ENCODE data around the gene SLIT3. TPM values are rescaled to one million over a fixed set of nuclear protein-coding genes. Genes with fewer than 3 reads are reported as not detected.

The SLIT3 gene
- total and polyA plus RNA-seq, 2 experiments from 2014 or later: 0.59 to 0.71 TPM

- H3K27me3 Mint-ChIP-seq (ENCODE audit: insufficient read depth, low read depth, poor library complexity): no peaks in the 10 kb centered on the region
- no peak for ATAC-seq
- no peak overlapping the region for H3K27ac ChIP-seq (ENCODE audit: low read depth)
- H3K9me2 ChIP-seq (ENCODE audit: insufficient read depth): no peaks in the 10 kb centered on the region
- no peaks in the 10 kb centered on the region for H4K20me1 ChIP-seq (replicated peaks; ENCODE audit: insufficient read depth)
- no peaks in the 10 kb centered on the region for H3K9me3 Mint-ChIP-seq
- H3K4me1 ChIP-seq (ENCODE audit: insufficient read depth): no peaks in the 10 kb centered on the region
- no peaks in the 10 kb centered on the region for H3K36me3 Mint-ChIP-seq (ENCODE audit: low read depth)
- TF ChIP-seq EZH2phosphoT487 (IDR thresholded peaks at IDR 0.05; ENCODE audit: unreplicated experiment) (no peak), STAT1 (IDR thresholded peaks at IDR 0.05; ENCODE audit: unreplicated experiment) (no peak), ZNF462 (CRISPR knock-in tag; IDR thresholded peaks at IDR 0.05) (no peak), JUNB (IDR thresholded peaks at IDR 0.05; ENCODE audit: unreplicated experiment) (no peak), ZNF114 (CRISPR knock-in tag; IDR thresholded peaks at IDR 0.05) (no peak), EZH2 (IDR thresholded peaks at IDR 0.05; ENCODE audit: low read depth, unreplicated experiment) (no peak), POLR2AphosphoS5 (IDR thresholded peaks at IDR 0.05; ENCODE audit: low read depth) (no peak), CREB1 (CRISPR knock-in tag; IDR thresholded peaks at IDR 0.05; ENCODE audit: low read depth) (no peak), ZNF331 (CRISPR knock-in tag; IDR thresholded peaks at IDR 0.05; ENCODE audit: low read depth) (no peak), CTCF (conservative IDR thresholded peaks at IDR 0.05; ENCODE audit: low read depth in 2 of 2) (no peak), NANOG (IDR thresholded peaks at IDR 0.05; ENCODE audit: borderline replicate concordance) (no peak), REST (IDR thresholded peaks at IDR 0.05; ENCODE audit: unreplicated experiment) (no peak), ETS1 (IDR thresholded peaks at IDR 0.05) (no peak)
- no peaks in the 10 kb centered on the region for H3K36me3 ChIP-seq (ENCODE audit: insufficient read depth)
- no peak for DNase-seq (ENCODE audit: low spot score)
- H3K4me1 Mint-ChIP-seq: peaks cover 8% of the 10 kb centered on the region
- H3F3A ChIP-seq (replicated peaks; ENCODE audit: low read depth): no peaks in the 10 kb centered on the region
- H3K4me2 ChIP-seq: no peak overlapping the region
- 0 out of 2 replicates have a peak overlapping the region, but pooled peaks have one; percentile 43 for H2AFZ ChIP-seq
- no peaks in the 10 kb centered on the region for H3K79me2 ChIP-seq (replicated peaks; ENCODE audit: insufficient read depth)
- no peak overlapping the region for H3K4me3 Mint-ChIP-seq
- H3K27ac Mint-ChIP-seq: no peak overlapping the region
- no peak overlapping the region for H3K4me3 ChIP-seq
- no peaks in the 10 kb centered on the region for H3K27me3 ChIP-seq (ENCODE audit: insufficient read depth)
These were observed 256.0 kb downstream of the SLIT3 start for GRCh38 chr5:169044962-169045361.

Measured in GM23338 (cell line).